DMS53 treated with DMSO at 0.1 percent for 48 hours (cell line): Measurements from ENCODE around the gene SPINK4.

Experiments used
- DNase-seq: peaks from one replicate; lab custom pipeline; 2025; ENCODE audit not compliant: unreplicated experiment; lab: John Stamatoyannopoulos, UW

Gene SPINK4

DNA sequence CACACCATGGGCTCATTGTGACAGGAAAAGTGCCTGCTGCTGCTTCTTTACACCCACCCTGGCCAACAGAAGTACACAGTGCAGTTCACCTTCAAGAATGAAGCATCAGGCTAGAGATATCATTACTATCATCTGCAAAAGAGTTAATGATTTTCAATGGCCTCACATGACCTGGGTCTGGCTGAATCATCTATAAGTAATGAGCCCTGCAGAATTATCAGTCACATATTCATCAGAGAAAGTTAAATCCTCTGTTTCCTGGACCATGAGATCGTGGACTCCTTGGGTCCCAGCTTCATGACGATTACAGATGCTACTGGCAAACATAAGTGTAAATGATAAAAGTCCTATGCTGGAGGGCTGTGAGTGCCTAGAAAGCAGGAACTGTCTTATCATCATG lies 16.3 kb downstream of the SPINK4 start:
- no peak for DNase-seq

- no peak for DNase-seq
These were observed 17.3 kb downstream of the SPINK4 start for GRCh38 chr9:33257276-33257675.

GRCh38 chr9:33260372-33260771 lies 20.4 kb downstream of the SPINK4 start:
- no peak for DNase-seq

- DNase-seq, result no peak
These were observed 23.4 kb downstream of the SPINK4 start for GRCh38 chr9:33263131-33264002.

DNA sequence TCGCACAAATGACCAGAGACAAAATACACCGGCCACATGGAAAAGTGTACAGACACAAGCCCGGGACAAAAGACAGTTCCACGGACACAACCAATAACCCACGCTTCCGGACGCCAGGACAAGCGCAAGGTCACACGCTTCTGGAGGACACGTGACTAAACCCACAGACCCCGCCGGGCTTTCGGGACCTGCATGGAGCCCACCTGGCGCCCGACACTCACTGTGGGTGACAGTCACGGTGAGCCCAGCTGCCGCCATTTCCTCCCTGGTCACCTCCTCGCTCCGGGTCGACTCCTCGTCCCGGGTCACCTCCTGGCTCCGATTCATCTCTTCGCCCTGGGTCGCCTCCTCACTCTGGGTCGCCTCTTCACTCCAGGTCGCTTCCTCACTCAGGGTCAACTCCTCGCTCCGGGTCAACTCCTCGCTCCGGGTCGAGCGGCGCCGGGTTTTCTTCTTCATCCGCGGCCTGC lies 24.1 kb downstream of the SPINK4 start:
- DNase-seq, result no peak

DNA sequence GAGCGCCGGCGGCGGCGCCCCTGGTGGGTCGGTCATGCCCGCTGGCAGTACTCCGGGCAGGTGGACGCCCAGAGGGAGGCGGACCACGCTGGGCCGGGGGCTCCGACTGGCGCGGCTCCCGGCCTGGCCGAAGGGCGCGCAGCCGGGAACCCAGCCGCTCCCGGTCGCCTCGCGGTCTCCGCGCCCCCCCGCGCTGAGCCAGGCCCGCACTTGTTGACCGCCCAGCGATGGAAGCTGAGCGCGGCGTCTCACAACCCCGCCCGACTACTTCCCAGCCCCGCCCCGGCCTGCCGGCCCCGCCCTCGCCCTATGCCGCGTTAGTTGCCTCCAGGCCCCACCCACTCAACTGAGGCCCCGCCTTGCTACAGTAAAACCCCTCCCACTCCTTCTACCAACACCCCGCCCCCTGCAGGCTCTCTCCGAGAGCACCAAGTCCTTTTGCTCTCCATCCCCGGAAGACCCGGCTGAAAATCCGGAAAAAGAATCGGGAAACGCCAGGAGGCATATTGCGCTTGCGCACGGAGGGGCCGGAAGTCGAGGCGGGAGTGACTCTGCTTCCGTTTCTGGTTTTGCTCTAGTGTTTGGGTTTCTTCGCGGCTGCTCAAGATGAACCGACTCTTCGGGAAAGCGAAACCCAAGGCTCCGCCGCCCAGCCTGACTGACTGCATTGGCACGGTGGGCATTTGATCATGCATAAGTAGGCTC lies 24.7 kb downstream of the SPINK4 start, which contains the start of the genes BAG1 and CHMP5:
Gene BAG1, minus strand, starts transcription at position 236 of the 705 bp plus-strand sequence.
Gene CHMP5, plus strand, starts transcription at position 577 of the 705 bp plus-strand sequence. Its CDS starts 30 bp downstream, at position 607.
- peak; percentile 99 for DNase-seq

DNA sequence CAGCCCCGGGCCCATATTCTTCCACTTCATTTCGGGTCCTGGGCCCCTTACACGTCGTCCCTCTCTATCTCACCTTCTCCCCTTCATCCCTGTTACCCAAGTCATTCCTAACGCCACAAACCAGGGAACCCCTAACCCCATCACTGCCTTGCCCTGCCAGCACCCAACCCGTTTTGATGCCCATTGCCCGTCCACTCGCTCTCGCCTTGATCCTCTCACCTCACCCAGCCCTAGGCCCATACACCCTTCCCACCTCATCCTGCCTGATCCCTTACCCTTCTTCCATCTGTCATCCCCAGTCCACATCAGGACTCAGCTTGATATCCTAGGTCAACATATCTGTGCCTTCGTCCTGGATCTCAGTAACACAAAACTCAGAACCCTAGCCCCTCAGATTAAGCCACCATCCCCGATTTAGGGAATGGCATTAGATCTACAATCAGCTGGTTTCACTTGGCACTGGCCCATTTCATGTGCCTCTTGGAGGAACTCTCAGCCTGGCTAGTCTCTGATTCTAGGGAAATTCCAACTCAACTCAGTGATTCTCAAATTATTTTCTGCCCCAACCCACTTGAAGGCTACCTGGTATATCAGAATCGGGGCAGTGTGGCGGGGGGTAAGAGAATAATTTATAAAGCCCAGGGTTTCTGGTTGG lies 25.4 kb downstream of the SPINK4 start:
- DNase-seq, result no peak

- DNase-seq, result no peak
These were observed 27.3 kb downstream of the SPINK4 start for GRCh38 chr9:33267151-33267767.

DNA sequence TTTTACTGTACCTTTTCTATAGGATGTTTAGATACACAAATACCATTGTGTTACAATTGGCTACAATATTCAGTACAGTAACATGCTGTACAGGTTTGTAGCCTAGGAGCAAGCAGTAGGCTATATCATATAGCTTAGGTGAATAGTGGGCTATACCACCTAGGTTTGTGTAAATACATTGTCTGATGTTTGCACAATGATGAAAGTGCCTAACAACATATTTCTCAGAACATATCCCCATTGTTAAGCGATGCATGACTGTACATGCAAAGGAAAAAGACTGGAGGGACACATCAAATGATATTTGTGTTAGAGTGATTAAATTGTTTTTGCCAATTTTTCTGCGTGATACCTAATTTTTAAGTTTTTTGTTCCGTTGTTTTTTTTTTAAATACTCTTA lies 30.2 kb downstream of the SPINK4 start:
- peak; percentile 41 for DNase-seq

- no peak for DNase-seq
These were observed 32.1 kb downstream of the SPINK4 start for GRCh38 chr9:33272061-33272460.

DNA sequence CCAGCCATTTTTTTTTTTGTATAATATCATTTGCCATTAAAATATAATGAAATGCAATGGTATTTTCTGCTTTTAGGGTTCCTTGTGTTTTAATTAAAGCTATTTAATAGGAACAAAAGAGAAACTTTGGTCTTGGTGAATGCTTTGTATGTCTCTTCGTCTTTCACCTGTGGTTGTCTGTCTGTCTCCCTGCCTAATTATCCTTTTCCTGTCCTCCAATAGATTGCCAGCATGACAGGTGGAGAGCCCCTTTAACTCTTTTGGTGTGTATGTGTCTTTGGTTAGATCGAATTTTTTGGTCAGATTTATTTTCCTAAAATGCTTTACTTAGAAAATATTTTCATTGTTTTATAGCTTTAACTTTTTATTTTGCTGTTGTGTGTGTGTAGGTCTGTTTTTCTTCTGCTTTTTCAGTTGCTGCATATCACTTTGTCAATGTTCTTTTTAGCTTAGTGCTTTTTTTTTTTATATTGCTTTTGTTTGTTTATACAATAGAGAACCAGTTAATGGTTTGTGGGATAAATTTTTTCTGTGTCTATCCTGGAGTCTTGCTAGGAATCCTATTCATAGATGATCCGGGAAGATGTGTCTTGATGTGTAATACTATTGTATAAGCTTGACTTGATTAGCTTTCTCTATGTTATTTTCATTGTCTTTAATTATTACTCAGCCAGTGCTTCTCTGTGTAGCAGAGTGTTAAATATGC lies 33.5 kb downstream of the SPINK4 start:
- DNase-seq, result no peak

GRCh38 chr9:33273972-33274328 lies 34.0 kb downstream of the SPINK4 start:
- no peak for DNase-seq

GRCh38 chr9:33277484-33277883 lies 37.5 kb downstream of the SPINK4 start:
- no peak for DNase-seq

DNA sequence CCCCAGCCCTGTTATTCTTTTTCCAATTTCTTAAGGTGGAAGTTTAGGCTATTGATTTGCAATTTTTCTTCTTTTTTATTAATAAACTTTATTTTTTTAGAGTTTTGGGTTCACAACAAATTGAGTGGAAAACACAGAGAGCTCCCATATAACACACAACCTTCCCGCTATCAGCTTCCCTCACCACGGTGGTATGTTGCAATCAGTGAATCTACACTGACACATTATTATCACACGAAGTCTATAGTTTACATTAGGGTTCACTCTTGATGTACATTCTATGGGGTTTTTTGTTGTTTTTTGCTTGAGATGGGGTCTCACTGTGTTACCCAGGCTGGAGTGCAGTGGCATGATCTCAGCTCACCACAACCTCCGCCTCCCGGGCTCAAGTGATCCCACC lies 45.5 kb downstream of the SPINK4 start:
- DNase-seq, result no peak

DNA sequence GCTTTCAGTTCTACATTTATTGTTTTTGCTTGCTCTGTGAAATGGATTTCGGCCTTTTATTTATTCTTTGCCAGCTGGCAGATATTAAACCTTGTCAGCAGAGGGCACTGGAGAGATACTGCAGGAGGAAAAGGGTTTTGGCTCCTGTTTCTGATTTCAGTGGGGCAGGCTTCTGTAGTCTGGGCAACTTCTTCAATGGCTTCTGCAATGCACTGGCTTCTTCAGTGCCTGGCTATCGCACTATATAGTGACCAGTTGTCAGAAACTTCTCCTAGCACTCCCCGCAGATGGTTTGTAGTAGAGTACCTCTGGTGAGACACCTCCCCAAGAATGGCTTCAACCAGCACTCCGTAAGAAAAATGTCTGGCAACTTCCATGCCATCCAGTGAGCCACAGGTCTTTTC lies 47.1 kb downstream of the SPINK4 start:
- DNase-seq, result peak; percentile 62

GRCh38 chr9:33288235-33288634 lies 48.3 kb downstream of the SPINK4 start:
- no peak for DNase-seq

DNA sequence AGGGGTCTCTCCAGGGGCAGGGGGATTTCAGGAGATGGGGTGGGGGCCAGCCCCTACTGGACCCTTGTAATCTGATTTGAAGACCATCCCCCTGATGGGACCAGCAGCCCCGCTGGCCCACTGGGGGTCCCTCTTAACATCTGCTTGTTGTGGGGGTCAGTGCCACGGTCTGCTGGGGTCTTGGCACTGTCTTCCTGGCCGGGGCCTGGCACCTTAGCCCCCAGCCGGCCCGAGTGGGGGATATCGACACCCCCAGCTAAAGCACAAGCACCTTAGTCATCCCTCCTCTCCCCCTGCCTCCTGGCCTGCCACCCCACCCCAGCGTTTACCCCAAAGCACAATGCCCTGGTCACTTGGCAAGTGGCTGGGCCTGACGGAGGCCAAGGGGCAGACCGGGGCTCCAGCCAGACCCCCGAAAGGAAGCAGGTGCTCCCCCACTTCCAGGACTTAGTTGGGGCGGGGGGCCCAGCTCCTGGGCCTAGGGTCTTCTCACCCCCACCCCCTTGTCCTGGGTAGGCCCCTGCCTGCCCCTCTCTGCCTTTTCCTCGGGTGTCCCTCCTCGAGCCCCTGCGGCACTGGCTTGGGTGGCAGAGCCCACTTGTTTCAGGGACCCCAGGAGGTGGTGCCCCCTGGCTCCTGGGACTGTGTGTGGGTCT lies 49.0 kb downstream of the SPINK4 start:
- DNase-seq, result no peak

DNA sequence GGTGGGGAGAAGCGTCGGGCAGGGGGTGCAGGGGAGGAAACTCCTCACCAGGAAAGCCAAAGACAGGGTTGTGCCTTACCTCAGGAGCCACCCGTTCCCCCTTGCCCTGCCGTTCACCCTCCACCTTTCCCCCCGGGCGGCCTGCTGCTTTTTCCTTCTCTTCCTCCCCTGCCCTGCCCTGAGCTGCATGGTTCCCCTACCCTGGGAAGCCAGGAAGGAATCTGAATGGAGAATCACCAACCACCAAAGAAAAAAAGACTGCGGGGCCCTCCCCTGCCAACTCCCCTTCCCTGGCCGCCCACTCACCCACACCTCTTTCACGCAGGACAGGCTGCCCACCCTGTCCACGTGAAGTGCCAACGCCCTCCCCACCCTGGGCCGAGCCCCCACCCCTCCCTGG lies 49.5 kb downstream of the SPINK4 start:
- DNase-seq, result no peak

DNA sequence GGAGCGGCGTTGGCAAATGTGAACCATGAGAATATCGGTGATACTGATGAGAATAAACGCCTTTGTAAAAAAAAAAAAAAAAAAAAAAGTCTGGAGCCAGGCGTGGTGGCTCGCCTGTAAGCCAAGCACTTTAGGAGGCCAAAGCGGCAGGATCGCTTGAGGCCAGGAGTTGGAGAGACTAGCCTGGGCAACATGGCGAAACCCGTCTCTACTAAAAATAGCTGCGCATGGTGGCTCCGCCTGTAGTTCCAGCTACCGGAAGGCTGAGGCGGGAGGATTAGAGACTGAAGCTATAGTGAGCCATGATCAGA lies 49.9 kb downstream of the SPINK4 start:
- DNase-seq, result no peak
